CD4-positive, alpha-beta T cell treated with Interleukin-10 for 1 hour (primary cell): Measurements from ENCODE around the gene RLN3.
A peak's percentile ranks its signal among the peaks of the same experiment; 100 is the strongest.
"Not testable (repeated sequence)": the region's sequence is repeated elsewhere in the genome, so short reads cannot be mapped to it uniquely, and the experiment has no call there.

Experiments used
- DNase-seq: peaks from one replicate; pipeline ENCODE4 v3.0.0-alpha.2; 2020

The RLN3 gene

DNA sequence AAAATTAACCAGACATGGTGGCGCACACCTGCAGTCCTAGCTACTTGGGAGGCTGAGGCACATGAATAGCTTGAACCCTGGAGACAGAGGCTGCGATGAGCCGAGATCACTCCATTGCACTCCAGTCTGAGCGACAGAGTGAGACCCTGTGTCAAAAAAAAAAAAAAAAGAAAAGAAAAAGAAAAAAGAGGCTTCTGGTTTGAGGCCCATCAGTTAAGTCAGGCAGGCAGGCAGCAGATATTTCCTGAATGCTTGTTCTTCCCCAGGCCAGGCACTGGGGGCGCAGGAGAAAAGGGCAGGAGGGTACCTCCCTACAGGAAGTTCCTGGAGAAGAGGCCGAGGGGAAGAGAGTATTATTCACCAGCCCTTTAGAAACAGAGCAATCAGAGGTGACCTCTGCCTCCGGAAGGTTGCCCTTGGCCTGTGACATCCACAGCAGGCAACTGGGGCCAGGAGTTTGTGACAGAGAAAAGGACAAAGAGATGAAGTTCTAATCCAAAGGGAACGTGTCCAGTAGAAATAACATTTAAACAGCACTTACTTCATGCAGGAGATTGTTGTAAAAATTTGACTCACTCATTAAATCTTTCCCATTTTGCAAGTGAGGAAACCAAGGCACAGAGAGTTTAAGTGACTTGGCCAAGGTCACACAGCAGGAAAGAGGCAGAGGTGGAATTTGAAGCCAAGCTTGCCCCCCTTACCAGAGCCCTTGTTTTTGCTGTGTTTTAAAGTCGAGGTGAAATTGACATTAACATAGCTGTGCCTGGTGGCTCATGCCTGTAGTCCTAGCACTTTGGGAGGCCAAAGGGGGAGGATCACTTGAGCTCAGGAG lies 4.3 kb upstream of the RLN3 start:
- no peak for DNase-seq

- not testable (repeated sequence) for DNase-seq
Measured at GRCh38 chr19:14026652-14027192, 1.2 kb upstream of the RLN3 start.

DNA sequence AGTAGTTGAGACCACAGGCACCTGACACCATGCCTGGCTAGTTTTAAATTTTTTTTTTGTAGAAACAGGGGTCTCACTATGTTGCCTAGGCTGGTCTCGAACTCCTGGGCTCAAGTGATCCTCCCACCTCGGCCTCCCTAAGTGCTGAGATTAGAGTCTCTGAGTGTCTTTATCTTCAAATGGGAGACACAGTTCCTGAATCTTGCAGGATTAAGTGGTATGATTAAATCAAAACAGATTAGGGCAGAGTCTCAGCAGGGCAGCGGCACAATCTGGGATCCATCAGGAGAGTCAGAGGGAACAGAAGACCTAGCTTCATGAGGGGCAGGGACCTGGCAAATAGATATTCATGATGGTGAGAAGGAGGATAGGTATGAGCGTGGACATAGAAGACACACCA lies 953 bp downstream of the RLN3 start:
- no peak for DNase-seq

GRCh38 chr19:14030997-14031718 lies 3.2 kb downstream of the RLN3 start:
- peak; percentile 88 for DNase-seq

DNA sequence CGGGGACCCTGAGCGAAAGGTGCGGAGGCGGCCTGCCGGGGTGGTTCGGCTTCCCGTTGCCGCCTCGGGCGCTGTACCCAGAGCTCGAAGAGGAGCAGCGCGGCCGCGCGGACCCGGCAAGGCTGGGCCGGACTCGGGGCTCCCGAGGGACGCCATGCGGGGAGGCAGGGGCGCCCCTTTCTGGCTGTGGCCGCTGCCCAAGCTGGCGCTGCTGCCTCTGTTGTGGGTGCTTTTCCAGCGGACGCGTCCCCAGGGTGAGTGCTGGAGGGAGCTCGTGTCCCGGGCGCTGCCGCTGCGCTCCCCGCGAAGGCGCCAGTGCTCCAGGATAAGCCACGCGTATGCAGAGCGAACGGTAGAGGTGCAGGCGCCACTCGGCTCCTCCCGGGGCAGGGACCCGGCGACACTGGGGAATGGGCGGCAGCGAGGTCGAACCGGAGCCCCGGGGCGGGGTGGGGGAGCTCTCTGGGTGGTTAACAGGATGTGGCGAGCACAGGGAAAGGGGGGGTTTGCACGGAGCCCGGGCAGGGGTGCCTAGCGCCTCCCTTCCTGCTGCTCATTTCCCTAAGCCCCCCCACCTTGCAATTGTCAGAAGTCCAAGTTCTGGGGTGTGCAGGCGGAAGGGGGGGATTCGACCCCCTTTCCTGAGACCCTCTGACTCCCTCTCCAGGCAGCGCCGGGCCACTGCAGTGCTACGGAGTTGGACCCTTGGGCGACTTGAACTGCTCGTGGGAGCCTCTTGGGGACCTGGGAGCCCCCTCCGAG lies 4.0 kb downstream of the RLN3 start, which contains the start of gene IL27RA:
TSS of gene IL27RA (plus strand) at position 44 of the 762 bp plus-strand sequence. CDS start at position 155, 111 bp downstream.
- peak; percentile 86 for DNase-seq

DNA sequence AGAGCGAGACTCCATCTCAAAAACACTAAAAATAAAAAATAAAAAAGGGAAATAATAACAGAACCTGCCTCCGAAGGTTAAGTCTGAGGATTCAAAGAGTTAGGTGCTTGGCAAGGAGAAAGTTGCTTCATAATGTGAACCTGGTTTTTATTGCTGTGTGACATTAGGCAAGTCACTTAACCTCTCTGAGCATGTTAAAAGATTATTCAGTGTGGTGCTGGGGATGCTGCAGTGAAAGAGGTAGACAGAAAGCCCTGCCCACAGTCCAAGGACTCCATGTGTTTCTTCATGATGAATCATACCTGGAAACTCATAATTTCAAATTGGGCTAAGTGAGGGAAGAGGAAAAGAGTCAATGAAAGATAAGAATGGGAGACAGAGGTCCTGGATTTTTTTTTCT lies 6.0 kb downstream of the RLN3 start:
- DNase-seq, result no peak

GRCh38 chr19:14035159-14035558 lies 7.2 kb downstream of the RLN3 start:
- not testable (repeated sequence) for DNase-seq

- DNase-seq, result no peak
Measured at GRCh38 chr19:14035706-14036105, 7.8 kb downstream of the RLN3 start.

DNA sequence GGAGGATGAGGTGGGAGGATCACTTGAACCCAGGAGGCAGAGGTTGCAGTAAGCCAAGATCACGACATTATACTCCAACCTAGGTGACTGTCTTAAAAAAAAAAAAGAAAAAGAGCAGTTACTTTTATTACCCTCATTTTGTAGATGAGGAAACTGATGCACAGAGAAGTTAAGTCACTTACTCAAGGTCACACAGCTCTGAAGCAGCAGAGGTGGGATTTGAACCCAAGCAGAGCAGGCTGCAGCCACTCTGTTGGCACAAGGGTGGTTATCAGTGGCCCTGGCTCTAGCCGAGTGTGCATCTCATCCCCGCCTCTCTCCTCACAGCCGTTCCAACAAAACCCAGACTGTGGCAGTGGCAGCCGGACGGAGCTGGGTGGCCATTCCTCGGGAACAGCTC lies 11.2 kb downstream of the RLN3 start:
- DNase-seq, result no peak

GRCh38 chr19:14042659-14043608 lies 15.0 kb downstream of the RLN3 start:
- peak; percentile 78 for DNase-seq

GRCh38 chr19:14047866-14048265 lies 19.9 kb downstream of the RLN3 start:
- not testable (repeated sequence) for DNase-seq

DNA sequence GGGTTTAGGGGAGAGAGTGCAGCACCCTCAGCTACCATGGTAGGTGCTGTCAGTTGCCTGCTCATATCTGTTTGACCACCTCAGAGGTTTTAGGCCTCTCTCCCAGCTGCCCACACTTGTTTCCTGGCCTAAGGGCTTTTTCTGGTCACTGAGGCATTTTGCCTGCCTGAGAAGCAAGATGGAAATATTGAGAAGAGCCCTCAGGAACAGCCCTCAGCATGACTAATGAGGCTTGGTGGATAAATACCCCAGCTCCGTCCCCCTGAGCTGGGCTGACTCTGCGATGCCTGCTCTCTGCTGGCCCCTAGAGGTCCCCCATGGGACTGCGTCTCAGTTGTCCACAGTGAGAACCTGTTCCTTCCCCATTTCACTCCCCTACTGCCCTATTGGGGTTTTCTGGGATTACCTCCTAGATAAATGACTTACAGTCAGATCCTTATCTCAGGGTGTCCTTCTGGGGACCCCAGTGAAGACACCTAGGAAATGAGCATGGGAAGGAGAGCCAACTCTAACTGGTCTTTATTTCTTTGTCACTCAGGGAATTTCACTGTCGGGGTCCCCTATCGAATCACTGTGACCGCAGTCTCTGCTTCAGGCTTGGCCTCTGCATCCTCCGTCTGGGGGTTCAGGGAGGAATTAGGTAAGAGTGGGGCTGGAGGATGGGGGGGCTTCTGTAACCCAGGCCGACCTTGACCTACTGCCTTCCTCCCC lies 20.6 kb downstream of the RLN3 start:
- peak; percentile 81 for DNase-seq

- no peak for DNase-seq
Measured at GRCh38 chr19:14050512-14050911, 22.6 kb downstream of the RLN3 start.

- DNase-seq, result not testable (repeated sequence)
Measured at GRCh38 chr19:14050961-14051360, 23.0 kb downstream of the RLN3 start.

- no peak for DNase-seq
Measured at GRCh38 chr19:14051980-14052379, 24.0 kb downstream of the RLN3 start.

DNA sequence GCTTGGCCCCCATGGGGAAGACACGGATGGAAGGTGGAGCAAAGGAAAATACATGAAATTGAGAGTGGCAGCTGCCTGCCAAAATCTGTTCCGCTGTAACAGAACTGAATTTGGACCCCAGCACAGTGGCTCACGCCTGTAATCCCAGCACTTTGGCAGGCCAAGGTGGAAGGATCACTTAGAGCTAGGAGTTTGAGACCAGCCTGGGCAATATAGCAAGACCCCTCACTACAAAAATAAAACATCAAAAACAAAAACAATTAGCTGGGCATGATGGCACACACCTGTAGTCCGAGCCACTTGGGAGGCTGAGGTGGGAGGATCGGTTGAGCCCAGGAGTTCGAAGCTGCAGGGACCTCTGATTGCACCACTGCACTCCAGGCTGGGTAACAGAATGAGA lies 24.5 kb downstream of the RLN3 start:
- no peak for DNase-seq

DNA sequence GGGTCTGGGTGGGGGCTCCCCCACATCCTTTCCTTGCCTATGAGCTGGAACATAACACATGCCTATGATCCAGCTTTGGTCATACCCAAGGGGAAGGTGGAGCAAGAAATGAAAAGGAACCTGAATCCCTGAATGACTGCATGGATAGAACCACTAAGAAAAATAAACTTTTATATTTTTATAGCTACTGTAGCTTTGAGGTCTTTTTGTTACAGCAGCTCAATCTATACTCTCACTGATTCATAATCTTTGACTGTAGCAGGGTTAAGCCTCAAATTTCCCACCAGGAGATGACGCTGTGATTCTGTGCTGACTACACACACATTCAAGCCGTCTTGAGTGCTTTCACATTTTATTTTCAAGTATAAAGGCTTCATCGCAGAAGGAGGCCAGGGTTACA lies 25.1 kb downstream of the RLN3 start:
- DNase-seq, result no peak

GRCh38 chr19:14053500-14053899 lies 25.6 kb downstream of the RLN3 start:
- DNase-seq, result no peak

DNA sequence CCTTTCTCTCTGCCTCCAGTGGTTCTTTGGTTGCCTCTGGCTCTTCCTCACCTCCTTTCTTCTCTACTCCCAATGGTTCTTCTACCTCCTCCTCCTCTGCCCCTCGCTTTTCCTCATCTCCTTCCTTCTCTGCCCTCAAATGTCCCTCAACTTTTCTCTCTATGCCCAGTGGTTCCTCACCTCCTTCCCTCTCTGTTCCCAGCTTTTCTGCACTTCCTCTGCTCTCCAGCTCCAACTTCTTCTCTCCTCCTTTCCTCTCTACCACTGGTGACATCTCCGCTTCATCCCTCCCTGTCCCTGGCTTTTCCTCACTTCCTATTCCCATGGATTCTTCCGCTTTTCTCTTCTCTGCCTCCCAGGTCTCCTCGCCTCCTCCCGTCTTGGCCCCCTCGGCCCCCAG lies 26.2 kb downstream of the RLN3 start:
- DNase-seq, result no peak

- DNase-seq, result no peak
Measured at GRCh38 chr19:14054721-14055120, 26.8 kb downstream of the RLN3 start.

- no peak for DNase-seq
Measured at GRCh38 chr19:14055396-14055795, 27.4 kb downstream of the RLN3 start.
